Muscle of leg (tissue), 16 donors: ENCODE results near the gene STARD7. TPM values are rescaled to one million over a fixed set of nuclear protein-coding genes. Genes with fewer than 3 reads are reported as not detected.
A peak's percentile ranks its signal among the peaks of the same experiment; 100 is the strongest.
"Not testable (repeated sequence)": the region's sequence is repeated elsewhere in the genome, so short reads cannot be mapped to it uniquely, and the experiment has no call there.

Experiments used
- DNase-seq: peaks from one replicate; pipeline ENCODE4 v3.0.0; 2013
- H3K27ac ChIP-seq: one replicate; pipeline ENCODE4 v1.5.1; 2013; ENCODE audit warnings: mild to moderate bottlenecking, low read length, control low read depth
- H3K27me3 ChIP-seq: one replicate; pipeline ENCODE4 v1.6.1; 2013; ENCODE audit warnings: low read length; ENCODE audit not compliant: control insufficient read depth, insufficient read depth
- H3K36me3 ChIP-seq: one replicate; pipeline ENCODE4 v1.6.1; 2013; ENCODE audit warnings: low read length; ENCODE audit not compliant: control insufficient read depth, insufficient read depth
- H3K4me1 ChIP-seq: one replicate; pipeline ENCODE4 v1.6.1; 2013; ENCODE audit warnings: low read length; ENCODE audit not compliant: control insufficient read depth, insufficient read depth
- H3K4me3 ChIP-seq: one replicate; pipeline ENCODE4 v1.5.1; 2013; ENCODE audit warnings: low read length, control low read depth
- H3K9me3 ChIP-seq: replicated peaks from 2 replicates; pipeline ENCODE4 v1.6.1; 2013; ENCODE audit warnings: low read depth, low read length; ENCODE audit not compliant: control insufficient read depth
- WGBS: methylation state at CpG from one replicate; pipeline ENCODE4 v1.1.5; 2013; ENCODE audit warnings: missing lambda C conversion rate; ENCODE audit not compliant: insufficient coverage; 5-methylcytosine and 5-hydroxymethylcytosine counted together
- long read RNA-seq, 11 donors: transcript quantifications; one replicate each; lab custom pipeline, GENCODE V29; 2026
- polyA plus RNA-seq, 8 donors: library from polyadenylated mRNA; unstranded; fragments of 120-200 nt; gene quantifications; one replicate each; pipeline versions ENCODE4 v1.2.1 to v1.2.3, GENCODE V29; 2013; ENCODE audit warnings: inconsistent platforms in 1 of 8, low replicate concordance in 1 of 8; ENCODE audit not compliant: insufficient read length in 8 of 8, insufficient read depth in 1 of 8
- total RNA-seq: library from RNA; stranded (reverse); fragments of 120-200 nt; gene quantifications from one replicate; pipeline ENCODE4 v1.2.4, GENCODE V29; 2013

The STARD7 gene, protein sequence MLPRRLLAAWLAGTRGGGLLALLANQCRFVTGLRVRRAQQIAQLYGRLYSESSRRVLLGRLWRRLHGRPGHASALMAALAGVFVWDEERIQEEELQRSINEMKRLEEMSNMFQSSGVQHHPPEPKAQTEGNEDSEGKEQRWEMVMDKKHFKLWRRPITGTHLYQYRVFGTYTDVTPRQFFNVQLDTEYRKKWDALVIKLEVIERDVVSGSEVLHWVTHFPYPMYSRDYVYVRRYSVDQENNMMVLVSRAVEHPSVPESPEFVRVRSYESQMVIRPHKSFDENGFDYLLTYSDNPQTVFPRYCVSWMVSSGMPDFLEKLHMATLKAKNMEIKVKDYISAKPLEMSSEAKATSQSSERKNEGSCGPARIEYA
- total RNA-seq (120 TPM), polyA plus RNA-seq (100 to 1,000 TPM in 4 of 8 donors, 10 to 100 TPM in 4; 93.2 to 130 (median 102) TPM)
- long read RNA-seq, donor 1, transcript STARD7-201 (8 exons, 3,368 nt) = major isoform, 12 of 12 reads
- long read RNA-seq, donor 1, partial matches to known transcripts = 0 of 12 reads
- long read RNA-seq, donor 1, other reads (novel, unspliced or antisense) = 0 of 12 reads
- long read RNA-seq, donor 2, transcript STARD7-201 (8 exons, 3,368 nt) = major isoform, 5 of 5 reads
- long read RNA-seq, donor 2, partial matches to known transcripts = 0 of 5 reads
- long read RNA-seq, donor 2, other reads (novel, unspliced or antisense) = 0 of 5 reads
- long read RNA-seq, donor 3, transcript STARD7-201 (8 exons, 3,368 nt) = major isoform, 33 of 35 reads
- long read RNA-seq, donor 3, partial matches to known transcripts = 0 of 35 reads
- long read RNA-seq, donor 3, other reads (novel, unspliced or antisense) = 0 of 35 reads
- long read RNA-seq, donor 4, transcript STARD7-205 (2 exons, 384 nt) = minor isoform, 5 of 22 reads
- long read RNA-seq, donor 4, transcript STARD7-201 (8 exons, 3,368 nt) = major isoform, 17 of 22 reads
- long read RNA-seq, donor 4, partial matches to known transcripts = 0 of 22 reads
- long read RNA-seq, donor 4, other reads (novel, unspliced or antisense) = 0 of 22 reads
- long read RNA-seq, donor 5, transcript STARD7-201 (8 exons, 3,368 nt) = major isoform, 36 of 49 reads
- long read RNA-seq, donor 5, partial matches to known transcripts = 7 of 49 reads
- long read RNA-seq, donor 5, other reads (novel, unspliced or antisense) = 5 of 49 reads
- long read RNA-seq, donor 6, transcript STARD7-201 (8 exons, 3,368 nt) = major isoform, 50 of 50 reads
- long read RNA-seq, donor 6, partial matches to known transcripts = 0 of 50 reads
- long read RNA-seq, donor 6, other reads (novel, unspliced or antisense) = 0 of 50 reads
- long read RNA-seq, donor 7, transcript STARD7-201 (8 exons, 3,368 nt) = major isoform, 23 of 57 reads
- long read RNA-seq, donor 7, partial matches to known transcripts = 5 of 57 reads
- long read RNA-seq, donor 7, other reads (novel, unspliced or antisense) = 26 of 57 reads
- long read RNA-seq, donor 8, transcript STARD7-201 (8 exons, 3,368 nt) = major isoform, 21 of 23 reads
- long read RNA-seq, donor 8, partial matches to known transcripts = 0 of 23 reads
- long read RNA-seq, donor 8, other reads (novel, unspliced or antisense) = 0 of 23 reads
- long read RNA-seq, donor 9, transcript STARD7-201 (8 exons, 3,368 nt) = major isoform, 20 of 21 reads
- long read RNA-seq, donor 9, partial matches to known transcripts = 0 of 21 reads
- long read RNA-seq, donor 9, other reads (novel, unspliced or antisense) = 0 of 21 reads
- long read RNA-seq, donor 10, transcript STARD7-201 (8 exons, 3,368 nt) = major isoform, 27 of 29 reads
- long read RNA-seq, donor 10, partial matches to known transcripts = 0 of 29 reads
- long read RNA-seq, donor 10, other reads (novel, unspliced or antisense) = 0 of 29 reads
- long read RNA-seq, donor 11, transcript STARD7-201 (8 exons, 3,368 nt) = major isoform, 25 of 30 reads
- long read RNA-seq, donor 11, partial matches to known transcripts = 5 of 30 reads
- long read RNA-seq, donor 11, other reads (novel, unspliced or antisense) = 0 of 30 reads

DNA sequence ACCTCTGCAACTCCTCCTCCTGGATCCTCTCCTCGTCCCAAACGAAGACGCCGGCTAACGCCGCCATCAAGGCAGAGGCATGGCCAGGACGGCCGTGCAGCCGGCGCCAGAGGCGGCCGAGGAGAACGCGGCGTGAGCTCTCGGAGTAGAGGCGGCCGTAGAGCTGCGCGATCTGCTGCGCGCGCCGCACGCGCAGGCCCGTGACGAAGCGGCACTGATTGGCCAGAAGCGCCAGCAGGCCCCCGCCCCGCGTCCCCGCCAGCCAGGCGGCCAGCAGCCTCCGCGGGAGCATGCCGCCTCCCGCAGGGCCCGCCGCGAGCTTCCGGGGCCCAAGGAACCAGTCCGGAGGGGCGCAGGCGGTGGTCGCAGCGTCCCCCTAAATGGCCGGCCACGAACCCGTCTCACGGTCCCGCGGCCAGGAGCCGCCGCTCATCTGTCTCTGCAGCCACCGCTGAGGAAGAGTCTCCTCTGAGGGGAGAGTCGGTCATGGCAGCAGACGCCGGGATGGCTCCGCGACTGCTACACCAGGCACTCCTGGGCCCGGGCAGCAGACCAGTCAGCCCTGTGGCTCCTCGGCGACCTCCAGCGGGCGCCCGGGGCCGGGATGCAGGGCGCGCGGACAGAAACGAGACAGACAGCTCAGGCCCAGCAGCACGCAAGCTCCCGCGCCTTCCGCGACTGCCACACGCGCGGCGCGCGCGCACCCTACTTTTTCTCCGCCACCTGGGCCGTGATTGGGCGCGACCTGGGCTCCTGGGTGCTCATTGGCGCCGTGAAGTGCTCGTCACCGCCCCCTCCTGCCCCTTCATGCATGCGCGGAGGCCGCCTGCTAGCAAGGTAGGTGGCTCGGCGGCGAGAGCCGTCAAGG, at the start of gene STARD7:
STARD7 (minus strand) TSS at position 685 of the 868 bp plus-strand sequence; CDS start at position 292, 393 bp downstream.
- H3K9me3 ChIP-seq = no peaks in the 10 kb centered on the region
- peak; percentile 99 for DNase-seq
- no peaks in the 10 kb centered on the region for H3K27me3 ChIP-seq
- H3K27ac ChIP-seq = peak within 1 kb of the TSS; percentile 96
- H3K36me3 ChIP-seq = peaks cover 2% of the 10 kb centered on the region
- WGBS = under 1% methylated on average over 100 of the region's 100 CpGs
- H3K4me1 ChIP-seq = peaks cover 32% of the 10 kb centered on the region
- H3K4me3 ChIP-seq = peak within 1 kb of the TSS; percentile 92

GRCh38 chr2:96257744-96258143, 49.1 kb upstream of the STARD7 start:
- H3K27me3 ChIP-seq, H3K9me3 ChIP-seq, H3K4me3 ChIP-seq: not testable (repeated sequence)
- peak overlapping the region; percentile 87 for H3K27ac ChIP-seq
- peaks cover 49% of the 10 kb centered on the region for H3K4me1 ChIP-seq
- DNase-seq = peak; percentile 43
- WGBS = 80% methylated on average over 1 of the region's 3 CpGs
- peaks cover 50% of the 10 kb centered on the region for H3K36me3 ChIP-seq

DNA sequence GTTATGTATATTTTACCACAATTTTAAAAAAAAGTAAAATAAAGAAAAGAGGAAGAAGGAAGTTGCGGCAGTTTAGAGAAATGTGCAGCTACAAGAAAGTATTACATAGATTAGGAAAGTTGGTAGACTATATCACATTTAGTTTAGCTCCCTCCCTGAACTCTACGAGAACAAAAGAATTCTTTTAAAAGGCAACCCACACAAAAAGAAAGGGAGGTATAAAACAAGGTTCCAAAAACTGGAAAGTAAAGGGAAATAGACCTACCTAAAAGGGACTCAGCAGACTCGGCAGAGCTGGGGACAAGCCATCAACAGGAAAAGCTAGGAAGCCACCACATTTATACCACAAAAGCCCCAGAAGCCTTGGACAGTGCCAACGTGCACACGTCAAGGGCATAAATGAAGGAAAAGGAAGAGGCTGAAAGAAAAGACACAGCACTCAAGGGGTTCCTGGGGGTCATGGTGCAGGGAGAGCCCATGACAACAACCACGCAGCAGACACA, 48.0 kb upstream of the STARD7 start:
- no peaks in the 10 kb centered on the region for H3K9me3 ChIP-seq
- no peak for DNase-seq
- peak overlapping the region; percentile 68 for H3K27ac ChIP-seq
- H3K4me1 ChIP-seq = peaks cover 49% of the 10 kb centered on the region
- H3K36me3 ChIP-seq = peaks cover 59% of the 10 kb centered on the region
- no peaks in the 10 kb centered on the region for H3K27me3 ChIP-seq
- H3K4me3 ChIP-seq = no peak overlapping the region
- no CpG with 5 or more reads among the region's 6 CpGs for WGBS

- peak; percentile 42 for DNase-seq
- 92% methylated on average over 10 of the region's 11 CpGs for WGBS
- H3K27me3 ChIP-seq = no peaks in the 10 kb centered on the region
- no peak overlapping the region for H3K27ac ChIP-seq
- H3K4me1 ChIP-seq = peaks cover 36% of the 10 kb centered on the region
- H3K4me3 ChIP-seq = no peak overlapping the region
- H3K36me3 ChIP-seq = peaks cover 54% of the 10 kb centered on the region
- no peaks in the 10 kb centered on the region for H3K9me3 ChIP-seq
Measured at GRCh38 chr2:96254571-96254970, 45.9 kb upstream of the STARD7 start.

DNA sequence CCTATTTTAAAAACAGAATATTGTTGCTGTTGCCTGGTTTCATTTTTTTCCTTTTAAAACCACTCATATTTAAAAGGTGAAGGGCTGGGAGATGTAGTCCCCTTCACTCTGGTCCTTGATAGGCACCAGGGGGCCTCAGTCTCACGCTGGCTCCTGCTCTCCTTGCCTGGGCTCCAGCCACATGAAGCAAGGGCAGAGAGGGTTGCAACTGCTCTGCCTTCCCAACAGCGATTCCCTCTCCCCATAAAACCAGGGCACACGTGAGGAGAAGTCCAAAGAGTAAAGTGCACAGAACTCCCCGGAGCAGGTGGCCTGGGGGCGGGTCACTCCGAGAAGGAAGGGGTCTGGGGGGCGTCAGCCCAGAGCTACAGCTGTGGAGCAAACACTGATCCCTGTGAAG, 44.4 kb upstream of the STARD7 start:
- Histone ChIP-seq H3K4me1 (peaks cover 25% of the 10 kb centered on the region), H3K4me3 (no peak overlapping the region), H3K9me3 (no peaks in the 10 kb centered on the region), H3K27ac (no peak overlapping the region), H3K36me3 (peaks cover 44% of the 10 kb centered on the region), H3K27me3 (no peaks in the 10 kb centered on the region)
- WGBS = 86% methylated on average over 5 of the region's 7 CpGs
- DNase-seq = no peak

DNA sequence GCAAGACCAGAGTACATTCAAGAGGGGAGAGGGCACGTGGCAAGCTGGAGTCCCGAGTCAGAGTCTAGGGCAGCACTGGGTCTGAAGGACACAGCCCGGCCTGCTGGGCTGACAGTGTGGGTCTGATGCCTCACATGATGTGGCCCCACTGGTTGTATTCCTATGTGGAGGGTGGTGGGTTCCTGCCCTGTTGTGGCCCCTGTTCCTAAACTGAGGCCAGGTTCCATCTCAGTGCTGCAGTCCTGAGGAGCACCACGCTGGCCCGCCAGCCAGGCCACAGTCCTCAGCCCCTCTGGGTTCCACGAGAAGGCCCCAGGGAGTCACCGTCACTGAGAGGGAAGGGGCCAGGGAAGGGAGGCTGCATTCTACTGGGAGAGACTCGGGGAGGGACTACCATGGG, 43.9 kb upstream of the STARD7 start:
- 82% methylated on average over 6 of the region's 8 CpGs for WGBS
- no peaks in the 10 kb centered on the region for H3K27me3 ChIP-seq
- no peak for DNase-seq
- no peaks in the 10 kb centered on the region for H3K9me3 ChIP-seq
- H3K4me1 ChIP-seq = peaks cover 21% of the 10 kb centered on the region
- H3K27ac ChIP-seq = no peak overlapping the region
- H3K4me3 ChIP-seq = no peak overlapping the region
- peaks cover 44% of the 10 kb centered on the region for H3K36me3 ChIP-seq

DNA sequence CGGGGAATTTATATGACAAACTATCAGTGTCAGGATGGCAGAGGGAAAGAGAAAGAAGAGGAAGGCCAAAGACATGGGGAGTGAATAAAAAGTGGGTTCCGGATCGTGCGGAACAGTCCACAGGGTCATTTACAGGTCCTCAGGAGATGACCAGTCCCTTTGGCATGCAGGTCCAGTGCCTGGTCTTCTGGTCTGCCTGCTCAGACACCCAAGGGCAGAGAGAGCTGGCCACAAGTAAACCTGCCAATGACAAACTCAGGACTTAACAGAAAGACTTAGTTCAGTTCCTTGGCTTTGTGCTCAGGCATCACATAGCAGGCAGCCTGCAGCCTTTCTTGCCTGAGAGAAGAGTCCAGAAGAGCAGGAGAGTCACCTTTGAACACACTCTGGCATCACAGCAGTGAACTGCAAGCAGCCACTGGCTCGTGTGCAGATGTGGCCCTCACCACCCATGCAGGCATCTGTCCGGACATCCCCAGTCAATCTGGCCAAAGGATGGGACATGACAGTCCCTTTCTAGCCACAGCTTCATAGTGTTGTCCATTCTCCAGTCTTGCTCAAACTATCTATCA, 43.2 kb upstream of the STARD7 start:
- 77% methylated on average over 5 of the region's 6 CpGs for WGBS
- no peaks in the 10 kb centered on the region for H3K27me3 ChIP-seq
- peaks cover 20% of the 10 kb centered on the region for H3K4me1 ChIP-seq
- peak; percentile 43 for DNase-seq
- H3K36me3 ChIP-seq = peaks cover 45% of the 10 kb centered on the region
- H3K27ac ChIP-seq = no peak overlapping the region
- H3K9me3 ChIP-seq = no peaks in the 10 kb centered on the region
- no peak overlapping the region for H3K4me3 ChIP-seq

- 64% methylated on average over 5 of the region's 6 CpGs for WGBS
Measured at GRCh38 chr2:96250188-96250587, 41.6 kb upstream of the STARD7 start.

More at GRCh38 chr2:96250188-96250587, 41.6 kb upstream of the STARD7 start:
- DNase-seq = no peak
- Histone ChIP-seq H3K36me3 (peaks cover 46% of the 10 kb centered on the region), H3K4me1 (peaks cover 23% of the 10 kb centered on the region), H3K27me3 (no peaks in the 10 kb centered on the region), H3K4me3 (no peak overlapping the region), H3K27ac (no peak overlapping the region), H3K9me3 (no peaks in the 10 kb centered on the region)
